GM21528 (cell line): ENCODE results near the gene GREB1.

Experiments used
- ATAC-seq: cut with Tn5 transposase; IDR thresholded peaks from one replicate; pipeline ENCODE4 v1.9.1; 2021; ENCODE audit warnings: mild to moderate bottlenecking, moderate library complexity; ENCODE audit not compliant: unreplicated experiment, low FRiP score

The GREB1 gene

GRCh38 chr2:11533278-11534070 is at the start of gene GREB1:
TSS of gene GREB1 (plus strand) at chr2:11534045. CDS start at chr2:11556615, 22,570 bp downstream.
- no peak for ATAC-seq

- ATAC-seq: no peak
Observed at GRCh38 chr2:11488809-11489208, 45.0 kb upstream of the GREB1 start.

GRCh38 chr2:11490194-11490593 is 43.7 kb upstream of the GREB1 start:
- ATAC-seq: no peak

- ATAC-seq: no peak
Observed at GRCh38 chr2:11491348-11491933, 42.4 kb upstream of the GREB1 start.

GRCh38 chr2:11492244-11492643 is 41.6 kb upstream of the GREB1 start:
- ATAC-seq: no peak

- no peak for ATAC-seq
Observed at GRCh38 chr2:11492720-11493119, 41.1 kb upstream of the GREB1 start.

- ATAC-seq: no peak
Observed at GRCh38 chr2:11493282-11493681, 40.6 kb upstream of the GREB1 start.

- ATAC-seq: no peak
Observed at GRCh38 chr2:11494310-11494709, 39.5 kb upstream of the GREB1 start.

- no peak for ATAC-seq
Observed at GRCh38 chr2:11495844-11496681, 37.8 kb upstream of the GREB1 start.

GRCh38 chr2:11498543-11499034 is 35.3 kb upstream of the GREB1 start:
- ATAC-seq: peak; percentile 74

- no peak for ATAC-seq
Observed at GRCh38 chr2:11499081-11499743, 34.6 kb upstream of the GREB1 start.

GRCh38 chr2:11500702-11501303 is 33.0 kb upstream of the GREB1 start:
- peak; percentile 56 for ATAC-seq

- no peak for ATAC-seq
Observed at GRCh38 chr2:11502740-11503292, 31.0 kb upstream of the GREB1 start.

GRCh38 chr2:11503354-11503927 is 30.4 kb upstream of the GREB1 start:
- ATAC-seq: no peak

- peak; percentile 56 for ATAC-seq
Observed at GRCh38 chr2:11505652-11506610, 27.9 kb upstream of the GREB1 start.

- no peak for ATAC-seq
Observed at GRCh38 chr2:11506611-11506969, 27.3 kb upstream of the GREB1 start.

GRCh38 chr2:11507517-11507916 is 26.3 kb upstream of the GREB1 start:
- ATAC-seq: no peak

- ATAC-seq: no peak
Observed at GRCh38 chr2:11508279-11508678, 25.6 kb upstream of the GREB1 start.
